ENCODE data around the gene MRPL27.

The MRPL27 gene

DNA sequence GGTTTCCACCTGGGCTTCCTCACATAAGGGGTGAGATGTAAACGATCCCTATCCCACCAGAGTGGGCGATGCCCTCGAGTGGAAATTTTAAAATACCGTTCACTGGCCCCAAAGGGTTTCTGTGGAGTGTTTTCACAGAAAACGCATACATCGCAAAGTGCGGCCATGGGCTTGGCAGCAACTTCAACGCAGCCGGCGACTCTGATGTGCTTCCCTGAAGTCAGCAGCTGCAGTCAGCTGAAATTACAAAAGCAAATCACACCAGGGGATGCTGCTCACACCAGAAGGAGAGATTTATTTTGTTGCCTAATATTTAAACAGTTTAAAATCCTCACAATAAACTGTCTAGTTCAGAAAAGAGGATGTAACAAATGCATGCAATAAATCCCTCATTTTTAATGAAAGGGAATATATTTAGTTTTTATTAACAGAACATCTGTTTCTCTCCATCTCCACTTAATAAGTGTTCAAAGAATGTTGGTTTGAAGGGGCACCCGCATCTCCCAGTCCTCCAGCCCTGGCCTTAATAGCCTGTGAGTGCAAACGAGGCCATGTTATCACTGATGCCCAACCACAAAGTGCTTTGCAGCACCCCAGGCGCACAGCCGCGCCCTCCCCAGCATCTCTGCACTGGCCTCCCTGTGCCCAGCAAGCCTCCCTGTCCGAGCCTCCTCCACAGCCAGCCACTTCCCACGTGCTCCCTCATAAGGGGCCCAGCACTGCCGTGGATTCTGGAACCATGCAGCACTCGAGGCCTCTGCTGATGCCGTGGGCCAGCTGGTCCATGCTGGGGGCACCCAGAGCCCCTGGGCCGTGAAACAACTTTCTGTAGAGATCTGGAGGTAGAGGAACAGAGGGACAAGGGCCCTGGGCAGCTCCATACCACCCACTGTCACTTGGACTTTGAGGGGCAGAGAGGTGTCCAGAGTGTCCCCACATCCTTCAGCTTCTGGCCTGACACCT is 44.3 kb downstream of the MRPL27 start:
- TF ChIP-seq GATA2 (IDR thresholded peaks at IDR 0.05; ENCODE audit: low read depth, low read length) (no peak), GATA3 (IDR thresholded peaks at IDR 0.05; ENCODE audit: low read depth, low read length) (no peak)

DNA sequence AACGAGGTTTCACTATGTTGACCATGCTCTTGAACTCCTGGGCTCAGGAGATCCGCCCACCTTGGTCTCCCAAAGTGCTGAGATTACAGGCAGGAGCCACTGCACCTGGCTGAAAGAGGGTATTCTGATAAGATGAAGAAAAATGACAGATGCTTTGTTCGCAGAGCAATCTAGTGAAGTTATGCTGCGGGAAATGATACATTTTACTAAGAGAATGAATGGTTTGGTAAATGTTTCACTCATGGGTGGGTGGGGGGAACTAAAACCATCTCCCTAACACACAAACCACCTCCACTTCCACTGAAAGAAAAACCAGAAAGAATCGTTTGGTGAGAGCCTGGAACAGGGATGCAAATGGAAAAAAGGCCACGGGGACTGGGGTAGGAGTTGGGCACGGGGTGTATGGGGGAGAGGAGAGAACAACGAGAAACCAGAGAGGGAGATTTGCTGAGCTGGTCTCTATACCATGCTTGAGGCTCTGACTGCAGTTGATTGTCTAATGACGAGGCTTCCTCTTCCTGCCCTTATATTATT is 46.1 kb downstream of the MRPL27 start:
- no peak for TF ChIP-seq GATA3 (IDR thresholded peaks at IDR 0.05; ENCODE audit: low read depth, low read length)
- TF ChIP-seq GATA2 (IDR thresholded peaks at IDR 0.05; ENCODE audit: low read depth, low read length): no peak

DNA sequence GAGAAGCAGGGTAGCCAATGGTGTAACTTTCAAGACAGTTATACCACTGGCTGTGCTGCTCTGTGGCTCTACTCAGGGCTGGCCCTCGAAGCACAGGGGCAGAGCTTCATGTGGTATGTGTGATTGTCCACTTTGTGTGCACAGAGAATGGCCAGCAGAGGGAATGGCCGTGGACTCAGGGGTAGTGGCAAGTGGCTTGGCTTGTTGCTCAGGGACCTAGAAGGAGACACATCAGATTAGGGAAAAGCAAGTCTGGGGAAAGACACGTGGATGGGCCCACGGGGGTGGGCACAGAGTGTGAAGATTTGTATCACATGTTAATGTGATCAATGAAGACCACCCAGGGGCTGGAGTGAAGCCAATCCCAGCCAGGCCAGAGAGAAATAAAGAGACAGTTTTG is 47.1 kb downstream of the MRPL27 start:
- TF ChIP-seq GATA2 (IDR thresholded peaks at IDR 0.05; ENCODE audit: low read depth, low read length) (no peak), GATA3 (IDR thresholded peaks at IDR 0.05; ENCODE audit: low read depth, low read length) (no peak)

DNA sequence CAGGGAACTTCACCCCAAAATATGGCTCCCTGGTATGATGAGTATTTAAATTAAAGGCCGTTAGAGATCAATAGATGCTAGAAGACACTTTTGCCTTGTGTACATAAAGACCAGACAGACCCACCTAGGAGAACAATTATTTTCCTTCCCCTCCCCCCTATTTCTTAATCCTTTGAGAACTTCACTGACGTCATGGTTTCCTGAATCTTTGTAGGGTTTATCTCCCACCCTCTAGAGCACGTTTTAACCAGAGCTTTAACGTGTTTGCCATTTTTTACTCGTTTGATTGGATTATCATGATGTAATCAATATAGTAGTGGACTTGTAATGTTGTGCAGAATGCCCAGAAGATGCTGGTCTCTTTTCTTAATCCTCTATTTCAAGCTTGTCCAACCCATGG is 49.9 kb downstream of the MRPL27 start:
- TF ChIP-seq GATA2 (IDR thresholded peaks at IDR 0.05; ENCODE audit: low read depth, low read length) (no peak), GATA3 (IDR thresholded peaks at IDR 0.05; ENCODE audit: low read depth, low read length) (no peak)

DNA sequence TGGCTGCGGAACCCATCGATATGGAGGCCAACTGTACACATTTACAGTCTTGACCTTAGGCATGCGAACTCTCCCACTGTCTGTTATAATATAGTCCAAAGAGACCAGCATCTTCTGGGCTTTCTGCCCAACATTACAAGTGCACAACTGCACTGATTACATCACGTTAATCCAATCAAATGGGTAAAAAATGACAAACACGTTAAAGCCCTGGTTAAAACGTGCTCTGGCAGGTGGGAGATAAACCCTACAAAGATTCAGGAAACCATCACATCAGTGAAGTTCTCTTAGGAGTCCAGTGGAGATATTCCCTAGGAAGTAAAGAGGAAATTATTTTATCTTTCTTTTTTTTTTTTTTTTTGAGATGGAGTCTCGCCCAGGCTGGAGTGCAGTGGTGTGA is 50.7 kb downstream of the MRPL27 start:
- TF ChIP-seq GATA2 (IDR thresholded peaks at IDR 0.05; ENCODE audit: low read depth, low read length) (peak; percentile 61; the same call in 1 of the 2 replicates), GATA3 (IDR thresholded peaks at IDR 0.05; ENCODE audit: low read depth, low read length) (no peak)

DNA sequence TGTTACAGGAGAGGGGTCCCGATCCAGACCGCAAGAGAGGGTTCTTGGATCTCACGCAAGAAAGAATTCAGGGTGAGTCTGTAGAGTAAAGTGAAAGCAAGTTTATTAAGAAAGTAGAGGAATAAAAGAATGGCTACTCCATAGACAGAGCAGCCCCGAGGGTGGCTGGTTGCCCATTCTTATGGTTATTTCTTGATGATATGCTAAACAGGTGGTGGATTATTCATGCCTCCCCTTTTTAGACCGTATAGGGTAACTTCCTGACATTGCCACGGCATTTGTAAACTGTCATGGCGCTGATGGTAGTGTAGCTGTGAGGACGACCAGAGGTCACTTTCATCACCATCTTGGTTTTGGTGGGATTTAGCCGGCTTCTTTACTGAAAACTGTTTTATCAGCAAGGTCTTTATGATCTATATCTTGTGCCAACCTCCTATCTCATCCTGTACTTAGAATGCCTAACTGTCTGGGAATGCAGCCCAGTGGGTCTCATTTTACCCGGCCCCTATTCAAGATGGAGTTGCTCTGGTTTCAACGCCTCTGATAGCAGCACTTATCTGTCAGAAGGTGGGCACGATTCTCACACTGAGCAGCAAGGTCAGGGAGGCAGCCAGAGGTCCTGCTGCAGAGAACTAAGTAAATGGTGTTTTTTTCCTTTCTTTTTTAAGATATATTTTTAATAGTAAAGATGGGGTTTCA is 53.5 kb downstream of the MRPL27 start:
- TF ChIP-seq GATA3 (IDR thresholded peaks at IDR 0.05; ENCODE audit: low read depth, low read length): no peak
- no peak for TF ChIP-seq GATA2 (IDR thresholded peaks at IDR 0.05; ENCODE audit: low read depth, low read length)

DNA sequence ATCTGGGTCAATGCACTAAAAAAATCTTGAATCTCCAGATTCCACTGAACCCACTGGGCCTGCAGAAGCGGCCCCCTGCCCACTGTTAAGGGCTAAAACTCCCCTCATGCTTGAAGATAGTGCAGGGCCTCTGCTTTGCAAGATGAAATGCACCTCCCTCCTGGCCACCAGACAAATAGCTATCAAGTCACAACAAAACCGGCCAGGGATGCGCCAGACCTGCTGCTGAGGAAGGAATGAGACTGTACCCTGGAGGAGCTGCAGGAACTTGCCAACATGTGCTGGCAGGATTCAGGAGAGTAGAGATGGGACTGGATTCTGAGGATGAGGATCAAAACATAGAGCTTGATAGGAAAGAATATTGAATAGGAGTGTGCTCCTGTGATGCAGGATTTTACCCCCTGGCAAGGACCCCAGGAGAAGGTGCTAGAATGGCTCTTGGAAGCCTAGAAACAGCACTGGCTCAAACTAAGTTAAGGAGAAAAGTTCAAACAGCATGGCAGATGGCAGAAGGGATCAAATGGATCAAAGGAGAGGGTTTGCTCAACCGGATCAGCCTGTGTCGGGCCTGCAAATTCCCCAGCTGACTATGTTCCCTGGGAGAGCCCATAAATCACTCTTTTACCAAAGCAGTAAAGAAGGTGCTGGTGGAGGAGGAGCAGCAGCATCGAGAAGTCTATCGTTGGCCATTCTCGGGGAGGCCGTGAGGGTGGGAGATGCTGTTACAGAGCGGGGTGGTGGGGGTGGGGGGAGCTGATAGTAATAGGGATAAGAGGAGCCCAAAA is 54.3 kb downstream of the MRPL27 start:
- TF ChIP-seq GATA2 (IDR thresholded peaks at IDR 0.05; ENCODE audit: low read depth, low read length): no peak
- TF ChIP-seq GATA3 (IDR thresholded peaks at IDR 0.05; ENCODE audit: low read depth, low read length): no peak
